HG03095 (cell line): ENCODE measurements around the gene RBPMS2.

Source experiments
- ATAC-seq: cut with Tn5 transposase; IDR thresholded peaks from one replicate; pipeline ENCODE4 v1.9.1; 2021; ENCODE audit warnings: moderate library complexity; ENCODE audit not compliant: unreplicated experiment

Gene RBPMS2

GRCh38 chr15:64695561-64695992 lies 79.8 kb downstream of the RBPMS2 start:
- no peak for ATAC-seq

- ATAC-seq = no peak
These were observed 80.6 kb downstream of the RBPMS2 start for GRCh38 chr15:64694816-64695215.

- no peak for ATAC-seq
These were observed 82.3 kb downstream of the RBPMS2 start for GRCh38 chr15:64693134-64693533.

- ATAC-seq = no peak
These were observed 83.4 kb downstream of the RBPMS2 start for GRCh38 chr15:64691896-64692565.

- no peak for ATAC-seq
These were observed 84.7 kb downstream of the RBPMS2 start for GRCh38 chr15:64690578-64691296.

GRCh38 chr15:64690008-64690407 lies 85.4 kb downstream of the RBPMS2 start:
- ATAC-seq = no peak
